NCI-H146 treated with DMSO at 0.1 percent for 48 hours (cell line): ENCODE measurements around the gene PBXIP1.

Experiments used
- DNase-seq: peaks from one replicate; lab custom pipeline; 2025; ENCODE audit not compliant: unreplicated experiment; lab: John Stamatoyannopoulos, UW

PBXIP1 gene

GRCh38 chr1:154901591-154901990 lies 54.3 kb downstream of the PBXIP1 start:
- DNase-seq = no peak

GRCh38 chr1:154899041-154899440 lies 56.9 kb downstream of the PBXIP1 start:
- no peak for DNase-seq

- no peak for DNase-seq
These were observed 59.1 kb downstream of the PBXIP1 start for GRCh38 chr1:154896771-154897286.

GRCh38 chr1:154895798-154896197 lies 60.1 kb downstream of the PBXIP1 start:
- no peak for DNase-seq
